GM19351 (cell line): ENCODE results near the gene STXBP4.
A peak's percentile ranks its signal among the peaks of the same experiment; 100 is the strongest.

ENCODE experiments used
- ATAC-seq: cut with Tn5 transposase; IDR thresholded peaks from one replicate; pipeline ENCODE4 v1.9.1; 2021; ENCODE audit warnings: mild to moderate bottlenecking, moderate library complexity; ENCODE audit not compliant: unreplicated experiment

The STXBP4 gene, protein sequence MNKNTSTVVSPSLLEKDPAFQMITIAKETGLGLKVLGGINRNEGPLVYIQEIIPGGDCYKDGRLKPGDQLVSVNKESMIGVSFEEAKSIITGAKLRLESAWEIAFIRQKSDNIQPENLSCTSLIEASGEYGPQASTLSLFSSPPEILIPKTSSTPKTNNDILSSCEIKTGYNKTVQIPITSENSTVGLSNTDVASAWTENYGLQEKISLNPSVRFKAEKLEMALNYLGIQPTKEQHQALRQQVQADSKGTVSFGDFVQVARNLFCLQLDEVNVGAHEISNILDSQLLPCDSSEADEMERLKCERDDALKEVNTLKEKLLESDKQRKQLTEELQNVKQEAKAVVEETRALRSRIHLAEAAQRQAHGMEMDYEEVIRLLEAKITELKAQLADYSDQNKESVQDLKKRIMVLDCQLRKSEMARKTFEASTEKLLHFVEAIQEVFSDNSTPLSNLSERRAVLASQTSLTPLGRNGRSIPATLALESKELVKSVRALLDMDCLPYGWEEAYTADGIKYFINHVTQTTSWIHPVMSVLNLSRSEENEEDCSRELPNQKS

DNA sequence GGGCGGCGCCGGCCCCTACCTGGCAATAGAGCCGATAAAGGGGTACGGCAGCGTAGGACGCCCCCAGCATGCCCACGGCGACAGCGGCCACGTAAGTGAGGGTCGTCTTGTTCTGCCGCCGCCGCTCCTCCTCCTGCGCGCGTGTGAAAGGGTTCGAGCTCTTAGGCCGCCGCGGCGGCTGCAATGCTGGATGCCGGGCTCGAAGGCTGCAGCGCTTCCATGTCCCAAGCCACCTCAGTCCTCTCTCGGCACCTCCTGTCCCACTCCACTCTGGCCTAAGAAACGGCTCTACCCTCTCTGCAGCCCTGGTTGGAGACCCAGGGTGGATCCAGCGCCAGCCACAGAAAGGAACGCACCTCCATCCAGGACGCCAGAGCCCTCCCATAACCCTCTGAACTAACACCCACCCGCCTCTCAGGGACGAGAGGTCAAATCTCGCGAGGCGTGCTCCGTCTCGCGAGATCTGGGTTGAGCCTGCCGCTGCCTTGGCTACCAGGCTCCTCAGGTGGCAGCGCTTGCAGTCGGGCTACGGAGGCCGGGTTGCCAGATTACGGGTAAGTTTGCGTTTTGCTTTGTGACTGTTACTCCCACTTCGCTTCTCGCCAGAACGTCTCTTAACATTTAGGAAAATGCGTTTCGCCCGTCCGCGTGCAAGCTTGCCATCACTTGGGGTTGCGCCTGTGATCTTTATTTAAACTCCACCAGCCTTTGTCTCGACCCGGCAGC lies at the start of gene STXBP4, which contains the start of gene COX11:
STXBP4 (plus strand) TSS at position 504 of the 726 bp plus-strand sequence. CDS start 17,455 bp downstream, outside the sequence.
COX11 (minus strand) TSS at position 393 of the 726 bp plus-strand sequence; CDS start at position 385, 8 bp downstream.
- ATAC-seq = peak; percentile 90

DNA sequence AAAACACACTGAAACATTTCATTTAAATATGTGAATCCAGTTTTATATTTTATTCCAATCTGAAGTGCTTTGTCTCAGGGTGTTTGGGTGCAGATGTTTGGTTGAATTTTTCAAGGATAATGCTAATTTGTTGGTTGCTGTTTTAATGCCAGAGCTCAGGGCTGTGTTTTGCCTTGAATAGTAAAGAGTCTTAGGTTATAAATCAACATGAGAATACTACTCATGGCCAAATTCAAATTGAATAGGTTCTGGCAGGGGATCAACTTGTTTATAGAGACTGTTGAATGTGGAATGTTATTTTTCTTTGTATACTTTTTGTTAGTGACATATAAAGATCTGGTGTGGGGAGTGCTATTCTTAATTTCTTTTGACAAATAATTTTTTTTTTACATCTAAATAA lies 49.1 kb upstream of the STXBP4 start:
- no peak for ATAC-seq

DNA sequence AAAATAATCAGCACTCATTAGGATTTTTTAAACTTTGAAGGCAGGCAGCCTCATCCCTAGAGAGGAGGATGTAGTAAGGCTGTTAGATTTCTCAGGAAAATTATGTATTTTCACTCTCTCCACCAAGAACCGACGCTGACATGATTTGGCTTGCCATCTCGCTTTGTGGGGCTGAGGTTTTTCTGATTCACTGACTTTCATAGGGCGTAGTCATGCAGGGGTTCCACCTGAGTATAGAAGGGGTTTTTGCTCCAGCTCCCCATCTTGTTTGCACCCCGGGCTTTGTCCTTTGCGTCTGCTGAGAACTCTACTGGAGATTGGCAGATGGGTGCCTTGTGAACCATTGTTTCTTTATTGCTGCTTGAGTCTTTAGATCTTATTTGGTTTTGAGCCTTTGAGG lies 47.7 kb upstream of the STXBP4 start:
- no peak for ATAC-seq

DNA sequence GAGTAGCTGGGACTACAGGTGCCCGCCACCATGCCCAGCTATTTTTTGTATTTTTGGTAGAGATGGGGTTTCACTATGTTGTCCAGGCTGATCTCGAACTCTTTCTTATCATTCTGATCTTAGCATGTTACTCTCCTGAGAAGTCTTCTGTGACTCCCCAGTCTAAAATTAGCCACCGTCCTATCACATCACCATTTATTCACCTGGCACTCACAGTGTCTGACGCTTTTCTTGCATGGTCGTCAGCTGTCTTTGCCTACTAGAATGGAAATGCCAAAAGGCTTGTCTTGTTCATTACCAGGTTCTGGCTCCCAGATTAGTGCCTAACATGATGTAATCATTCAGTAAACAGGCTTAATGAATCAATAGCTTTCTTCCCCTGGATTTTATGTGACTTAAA lies 44.2 kb upstream of the STXBP4 start:
- ATAC-seq = no peak

DNA sequence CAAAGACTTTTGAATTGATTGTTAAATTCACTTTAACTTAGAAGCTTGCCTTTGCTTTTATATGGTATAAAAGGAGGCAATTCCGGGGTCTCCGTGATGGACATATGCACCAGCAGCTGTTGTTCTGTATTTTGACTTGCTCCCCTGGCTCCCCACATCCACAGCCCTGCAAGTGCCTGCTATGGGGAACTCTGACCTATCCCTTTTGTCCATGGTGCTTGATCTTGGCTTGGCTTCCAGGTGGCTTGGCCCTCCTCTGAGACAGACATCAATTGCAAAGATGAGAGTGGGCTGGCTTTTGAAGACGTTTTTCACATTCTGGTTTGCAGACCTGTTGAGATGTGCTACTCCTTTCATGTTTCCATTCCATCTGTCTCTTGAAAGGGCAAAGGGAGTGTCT lies 41.0 kb upstream of the STXBP4 start:
- no peak for ATAC-seq

DNA sequence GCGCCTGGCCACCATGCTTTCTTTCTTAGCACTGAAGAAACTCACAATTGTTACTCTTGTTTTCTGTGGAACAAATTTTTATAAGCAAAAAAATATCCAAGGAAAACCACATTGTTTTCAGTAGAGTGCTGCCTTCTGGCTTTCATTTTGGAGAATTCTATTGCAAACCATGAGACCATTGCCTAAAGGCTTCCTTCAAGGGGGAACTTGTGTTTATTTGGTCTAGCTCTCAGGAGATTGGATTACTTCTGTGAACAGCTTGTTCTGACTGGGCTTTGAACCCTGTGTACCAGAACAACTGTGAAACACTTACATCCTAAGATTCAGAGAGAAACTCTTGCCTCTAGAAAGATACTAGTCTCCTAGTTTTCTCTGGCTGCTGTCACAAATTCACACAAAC lies 35.9 kb upstream of the STXBP4 start:
- no peak for ATAC-seq

DNA sequence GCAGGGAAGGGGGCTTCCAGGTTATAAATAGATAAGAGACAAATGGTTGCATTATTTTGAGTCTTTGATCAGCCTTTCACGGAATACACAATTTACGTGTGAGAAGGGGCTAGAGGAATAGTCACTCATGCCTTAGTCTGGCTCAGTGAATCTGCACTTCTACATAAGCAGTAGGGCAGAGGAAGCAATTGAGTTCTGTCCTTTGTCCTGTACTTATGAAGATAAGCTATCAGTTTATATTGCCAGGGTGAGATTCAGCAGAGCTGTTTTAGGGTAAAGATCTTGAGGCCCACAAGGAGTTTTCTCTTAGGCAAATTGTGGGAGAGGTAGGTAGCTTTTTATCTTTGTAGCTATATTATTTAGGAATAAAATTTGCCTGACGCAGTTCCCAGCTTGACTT lies 34.6 kb upstream of the STXBP4 start:
- no peak for ATAC-seq

DNA sequence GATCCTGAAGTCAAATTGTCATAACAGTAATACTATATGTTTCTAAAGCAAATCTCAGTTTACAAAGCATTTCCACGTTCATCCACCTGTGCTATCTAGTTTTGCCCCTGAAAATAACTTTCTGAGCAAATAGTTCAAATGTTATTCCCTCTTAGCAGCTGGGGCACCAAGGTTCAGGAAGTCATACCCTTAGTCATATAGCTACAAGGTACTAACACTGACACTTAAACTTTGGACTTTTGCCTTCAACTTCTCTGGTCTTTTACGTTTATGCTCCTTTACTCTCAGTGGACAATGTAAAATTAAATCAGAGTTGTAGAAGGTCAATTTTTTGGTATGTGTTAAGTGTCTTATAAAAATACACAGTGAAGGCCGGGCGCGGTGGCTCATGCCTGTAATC lies 33.1 kb upstream of the STXBP4 start:
- no peak for ATAC-seq

DNA sequence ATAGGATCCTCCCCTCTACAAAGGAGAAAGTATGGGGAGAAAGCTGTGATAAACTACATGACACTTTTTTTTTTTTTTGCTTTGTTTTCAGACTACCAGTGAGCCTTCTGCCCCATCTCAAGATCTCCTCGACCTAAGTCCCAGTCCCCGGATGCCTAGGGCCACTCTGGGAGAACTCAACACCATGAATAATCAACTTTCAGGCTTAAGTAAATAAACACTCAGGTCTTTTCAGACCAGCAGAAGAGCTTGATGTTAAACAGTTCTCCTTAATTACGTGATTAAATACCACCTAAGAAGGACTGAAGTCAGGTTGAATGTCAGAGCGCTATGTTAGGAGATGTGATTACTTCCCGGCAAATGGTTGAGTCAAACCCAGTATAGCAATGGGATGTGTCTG lies 31.5 kb upstream of the STXBP4 start:
- ATAC-seq = no peak

DNA sequence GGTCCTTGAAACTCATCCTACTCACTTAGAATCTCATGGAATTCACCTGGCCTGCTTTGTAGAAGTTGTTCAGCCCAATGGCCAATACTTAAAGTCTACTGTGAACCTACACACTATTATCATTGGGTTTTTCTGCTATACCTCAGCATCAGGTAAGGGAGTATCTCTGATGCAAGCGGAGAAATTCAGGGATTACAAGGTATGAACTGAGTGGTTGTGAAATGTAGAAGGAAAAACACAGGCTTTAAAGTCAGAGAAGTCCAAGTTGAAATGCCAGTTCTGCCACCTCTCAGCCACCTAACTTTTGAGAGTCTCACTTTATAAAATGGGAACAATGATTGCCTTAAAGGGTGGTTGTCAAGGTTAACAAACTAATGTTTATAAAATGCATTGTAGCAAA lies 31.1 kb upstream of the STXBP4 start:
- no peak for ATAC-seq

DNA sequence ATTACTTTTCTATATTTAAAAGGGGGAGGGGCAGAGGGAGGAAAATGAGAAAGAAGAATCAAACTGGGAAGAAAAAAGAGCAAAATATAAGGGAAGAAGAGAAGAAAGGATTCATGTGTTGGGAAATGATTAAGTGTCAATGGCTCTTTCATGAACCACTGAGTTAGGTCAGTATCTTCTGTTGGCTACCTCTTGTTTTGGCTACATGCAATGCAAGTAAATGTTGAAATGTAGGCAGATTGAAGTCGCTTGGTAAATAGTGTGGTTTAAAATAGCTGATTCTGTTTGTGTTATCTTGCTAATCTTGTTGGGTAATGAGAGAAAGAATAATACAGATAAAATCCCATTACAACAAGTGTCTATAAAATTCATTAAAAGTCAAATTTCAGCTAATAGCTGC lies 27.3 kb upstream of the STXBP4 start:
- ATAC-seq = no peak

DNA sequence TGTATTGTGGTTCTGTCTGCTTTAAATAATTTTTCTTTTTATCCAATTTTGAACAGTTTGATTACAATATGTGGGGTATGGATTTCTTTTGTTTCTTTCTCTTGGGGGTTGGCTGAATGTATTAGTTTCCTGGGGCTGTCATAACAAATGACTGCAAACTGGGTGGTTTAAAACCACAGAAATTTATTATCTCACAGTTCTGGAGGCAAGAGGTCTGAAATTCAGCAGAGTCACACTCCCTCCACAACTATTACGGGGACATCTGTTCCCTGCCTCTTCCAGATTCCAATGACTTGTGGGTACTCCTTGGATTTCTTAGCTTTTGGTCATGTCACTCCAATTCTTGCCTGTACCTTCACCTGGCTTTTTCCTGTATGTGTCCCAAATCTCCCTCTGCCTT lies 23.8 kb upstream of the STXBP4 start:
- no peak for ATAC-seq

DNA sequence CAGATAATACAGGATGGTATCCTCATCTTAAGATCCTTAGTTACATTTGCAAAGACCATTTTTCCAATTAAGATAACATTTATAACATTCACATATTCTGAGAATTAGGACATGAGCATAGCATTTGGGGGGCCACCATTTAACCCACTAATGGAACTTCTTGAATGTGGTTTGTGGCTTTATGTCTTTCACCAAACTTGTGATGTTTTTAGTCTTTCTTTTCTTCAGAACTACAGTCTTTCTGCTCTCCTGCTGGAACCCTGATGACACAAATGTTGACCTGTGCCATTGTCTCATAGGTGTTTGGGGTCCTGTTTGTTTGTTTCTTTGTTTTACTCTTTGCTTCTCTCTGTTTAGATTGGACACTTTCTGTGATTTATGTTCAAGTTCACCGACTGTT lies 23.3 kb upstream of the STXBP4 start:
- no peak for ATAC-seq

DNA sequence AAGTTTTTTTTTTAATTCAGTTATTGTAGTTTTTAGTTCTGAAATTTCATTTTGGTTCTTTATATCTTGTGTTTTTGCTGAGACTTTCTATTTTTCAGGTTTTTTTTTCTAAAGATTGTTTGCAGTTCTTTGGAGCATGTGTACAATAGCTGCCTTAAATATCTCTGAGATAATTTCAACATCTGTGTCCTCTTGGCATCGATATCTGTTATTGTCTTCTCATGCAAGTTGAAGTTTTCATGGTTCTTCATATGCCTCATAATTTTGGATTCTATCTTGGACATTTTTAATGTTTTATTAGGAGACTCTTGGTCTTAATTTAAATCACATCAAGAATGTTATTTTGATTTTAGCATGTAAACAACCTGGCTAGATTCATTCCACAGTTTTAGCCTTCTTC lies 22.9 kb upstream of the STXBP4 start:
- no peak for ATAC-seq

DNA sequence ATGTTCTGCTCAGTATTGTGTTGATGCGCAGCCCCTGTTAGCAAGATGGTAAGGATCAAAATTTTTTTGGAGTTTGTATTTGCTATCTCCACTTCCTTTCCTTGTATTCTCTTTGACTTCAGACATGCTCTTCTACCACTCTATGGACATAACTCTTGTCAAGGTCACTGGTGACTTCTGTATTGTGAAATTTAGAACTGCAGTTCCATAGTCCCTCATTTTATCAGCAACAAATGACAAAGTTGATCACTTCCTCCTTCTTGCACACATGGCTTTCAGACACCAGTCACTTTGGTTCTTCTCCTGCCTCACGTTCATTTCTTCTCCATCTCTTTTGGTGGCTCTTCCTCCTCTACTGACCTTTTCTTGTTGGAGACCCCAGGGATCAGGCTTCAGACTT lies 21.2 kb upstream of the STXBP4 start:
- no peak for ATAC-seq

DNA sequence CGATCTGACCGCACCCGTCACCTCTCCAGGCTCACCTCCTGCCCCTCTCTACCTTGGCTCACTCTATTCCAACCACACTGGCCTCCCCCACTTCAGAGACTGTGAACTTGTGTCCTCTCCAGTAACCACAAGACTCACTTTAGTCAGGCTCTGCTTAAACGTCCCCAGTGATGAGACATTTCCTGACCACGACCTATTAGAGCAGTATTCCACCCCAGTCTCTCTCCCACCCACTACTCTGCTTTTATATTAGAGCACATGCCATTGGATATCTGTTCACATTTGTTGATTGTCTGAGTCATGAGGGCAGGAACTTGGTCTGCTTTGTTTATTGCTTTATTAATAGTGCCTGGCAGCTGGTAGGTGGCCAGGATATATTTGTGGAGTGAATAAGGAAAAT lies 20.2 kb upstream of the STXBP4 start:
- ATAC-seq = no peak

DNA sequence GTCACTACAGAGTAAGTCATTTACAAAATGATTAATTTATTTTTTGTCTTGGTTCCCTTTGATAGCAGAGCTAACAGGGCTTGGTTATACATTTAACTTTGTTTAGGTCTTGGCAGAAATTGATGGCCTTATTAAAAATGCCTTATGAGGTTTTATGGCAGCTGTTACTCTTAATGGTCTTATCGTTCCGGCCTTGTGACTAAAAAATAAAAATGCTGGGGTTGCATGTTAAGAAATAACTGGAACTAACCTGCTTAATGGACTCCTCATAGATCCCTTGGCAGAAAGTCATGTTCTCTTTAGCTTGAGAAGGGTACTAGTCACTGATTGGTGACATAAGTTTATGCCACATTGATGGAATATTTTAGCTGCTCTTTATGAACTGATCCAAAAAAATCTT lies 18.4 kb upstream of the STXBP4 start:
- ATAC-seq = no peak

DNA sequence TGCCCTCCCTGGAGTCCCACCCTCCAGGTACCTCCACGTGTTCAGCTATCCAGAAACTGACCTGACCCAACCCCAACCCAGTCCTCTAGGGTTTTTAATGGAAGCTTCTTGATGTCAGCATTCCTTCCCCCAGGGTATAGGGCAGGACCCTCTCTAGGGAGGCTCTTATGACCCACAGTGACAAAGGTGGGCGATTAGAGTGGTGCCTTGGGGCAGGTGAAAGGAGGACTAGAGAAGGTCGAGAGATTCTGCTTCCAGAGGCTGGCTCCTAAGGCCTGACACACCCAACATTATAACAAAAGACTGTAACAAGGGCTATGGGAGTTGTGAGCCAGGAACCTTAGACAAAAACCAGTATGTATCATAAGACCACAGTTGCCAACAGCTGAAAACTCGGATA lies 17.3 kb upstream of the STXBP4 start:
- no peak for ATAC-seq

DNA sequence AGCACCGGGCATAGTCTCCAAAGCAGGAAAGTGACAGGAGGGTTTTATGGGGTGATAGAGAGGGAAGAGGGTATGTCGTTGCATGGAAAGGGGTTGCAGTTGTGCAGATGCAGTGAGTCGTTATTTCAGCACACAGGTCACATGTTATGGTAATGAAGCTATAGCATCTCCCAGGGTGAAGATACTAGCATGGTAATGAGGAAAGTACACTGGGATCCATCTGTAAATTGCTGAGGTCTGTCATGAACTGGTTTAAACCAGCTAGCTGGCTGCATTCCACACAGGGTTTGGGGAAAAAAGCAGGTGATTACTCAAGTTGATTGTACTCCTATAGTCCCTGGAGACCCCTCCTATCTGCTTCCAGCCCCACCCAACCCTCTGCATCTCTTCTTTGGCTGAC lies 11.8 kb upstream of the STXBP4 start:
- ATAC-seq = no peak

DNA sequence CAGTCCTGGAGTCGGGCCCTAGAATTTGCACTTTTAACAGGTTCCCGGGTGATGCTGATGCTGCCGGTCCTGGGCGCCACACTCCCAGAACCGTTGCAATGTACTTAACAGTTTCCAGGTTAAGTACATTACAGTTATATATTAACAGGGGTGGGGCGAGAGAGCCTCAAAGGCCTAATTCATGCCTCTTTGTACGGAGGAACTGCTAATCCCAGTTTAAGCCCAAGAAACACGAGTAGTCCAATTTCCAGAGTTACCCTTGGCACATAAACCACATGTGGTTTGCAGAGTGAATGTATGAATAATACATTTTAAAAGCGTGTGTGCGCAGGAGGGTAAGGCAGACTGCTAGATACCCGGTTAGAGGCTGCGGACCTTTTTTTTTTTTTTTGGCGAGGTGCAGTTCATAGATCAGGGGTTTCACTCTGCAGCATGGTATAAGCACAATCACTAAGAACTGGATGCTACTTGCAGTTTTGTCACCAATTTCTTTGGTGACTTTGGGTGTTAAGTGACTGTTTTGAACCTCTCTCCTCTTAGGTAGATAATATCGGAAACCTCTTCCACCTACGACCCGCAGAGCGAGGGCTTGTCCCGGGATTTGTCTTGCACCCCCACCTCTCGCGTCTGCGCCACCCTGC lies 824 bp upstream of the STXBP4 start:
- ATAC-seq = peak; percentile 24

DNA sequence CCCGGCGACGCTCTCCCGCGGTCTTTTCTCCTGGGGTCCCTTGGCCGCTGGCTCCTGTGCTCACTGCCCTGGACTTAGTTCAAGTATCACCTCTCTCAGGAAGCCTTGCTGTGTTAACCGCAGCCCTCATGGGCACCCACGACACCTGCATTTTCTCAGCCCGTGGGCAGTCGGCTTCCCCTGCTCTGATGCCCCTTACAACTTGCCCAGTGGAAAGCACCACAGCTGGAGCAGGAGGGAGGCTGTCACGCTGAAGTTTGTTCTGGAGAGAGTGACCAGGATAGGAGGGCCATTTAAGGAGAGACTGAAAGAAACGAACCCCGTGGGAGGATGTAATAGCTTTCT lies 395 bp downstream of the STXBP4 start:
- ATAC-seq = peak; percentile 30
